Measurements from ENCODE around the gene SLC17A4.

The SLC17A4 gene

GRCh38 chr6:25788305-25788922, 33.9 kb downstream of the SLC17A4 start:
- no peaks in the 10 kb centered on the region for H3K27me3 ChIP-seq (ENCODE audit: control insufficient read depth, insufficient read depth, low read length)
- H3K9ac ChIP-seq (ENCODE audit: low read depth, low read length) = no peak overlapping the region
- no peaks in the 10 kb centered on the region for H3K9me3 ChIP-seq (ENCODE audit: control insufficient read depth, insufficient read depth, low read length)
- H3K4me3 ChIP-seq (ENCODE audit: low read depth, low read length) = no peak overlapping the region
- H3K36me3 ChIP-seq (ENCODE audit: control insufficient read depth, insufficient read depth, low read length) = no peaks in the 10 kb centered on the region
- H3K4me1 ChIP-seq (ENCODE audit: control insufficient read depth, insufficient read depth, low read length) = no peaks in the 10 kb centered on the region

GRCh38 chr6:25789475-25789874, 34.9 kb downstream of the SLC17A4 start:
- Histone ChIP-seq H3K9ac (ENCODE audit: low read depth, low read length) (no peak overlapping the region), H3K9me3 (ENCODE audit: control insufficient read depth, insufficient read depth, low read length) (no peaks in the 10 kb centered on the region), H3K4me1 (ENCODE audit: control insufficient read depth, insufficient read depth, low read length) (no peaks in the 10 kb centered on the region), H3K27me3 (ENCODE audit: control insufficient read depth, insufficient read depth, low read length) (no peaks in the 10 kb centered on the region), H3K4me3 (ENCODE audit: low read depth, low read length) (no peak overlapping the region), H3K36me3 (ENCODE audit: control insufficient read depth, insufficient read depth, low read length) (no peaks in the 10 kb centered on the region)

DNA sequence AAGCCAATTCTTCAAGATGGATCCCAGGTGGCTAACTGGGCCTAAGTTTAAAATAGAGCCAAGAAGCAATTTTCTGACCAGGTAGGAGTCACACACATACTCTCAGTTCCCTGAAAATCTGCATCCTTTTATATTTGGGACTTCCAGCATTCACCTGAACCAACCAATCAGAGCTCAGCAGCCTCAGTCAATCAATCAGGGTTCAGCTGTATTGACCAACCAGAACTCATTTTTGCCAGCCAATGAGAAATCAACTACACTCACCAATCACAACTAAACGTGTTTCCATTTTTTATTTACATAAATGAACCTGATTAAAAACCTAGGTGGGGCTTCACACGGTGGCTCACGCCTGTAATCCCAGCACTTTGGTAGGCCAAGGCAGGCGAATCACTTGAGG, 37.5 kb downstream of the SLC17A4 start:
- Histone ChIP-seq H3K36me3 (ENCODE audit: control insufficient read depth, insufficient read depth, low read length) (no peaks in the 10 kb centered on the region), H3K9me3 (ENCODE audit: control insufficient read depth, insufficient read depth, low read length) (no peaks in the 10 kb centered on the region), H3K9ac (ENCODE audit: low read depth, low read length) (no peak overlapping the region), H3K4me1 (ENCODE audit: control insufficient read depth, insufficient read depth, low read length) (no peaks in the 10 kb centered on the region), H3K4me3 (ENCODE audit: low read depth, low read length) (no peak overlapping the region), H3K27me3 (ENCODE audit: control insufficient read depth, insufficient read depth, low read length) (no peaks in the 10 kb centered on the region)

DNA sequence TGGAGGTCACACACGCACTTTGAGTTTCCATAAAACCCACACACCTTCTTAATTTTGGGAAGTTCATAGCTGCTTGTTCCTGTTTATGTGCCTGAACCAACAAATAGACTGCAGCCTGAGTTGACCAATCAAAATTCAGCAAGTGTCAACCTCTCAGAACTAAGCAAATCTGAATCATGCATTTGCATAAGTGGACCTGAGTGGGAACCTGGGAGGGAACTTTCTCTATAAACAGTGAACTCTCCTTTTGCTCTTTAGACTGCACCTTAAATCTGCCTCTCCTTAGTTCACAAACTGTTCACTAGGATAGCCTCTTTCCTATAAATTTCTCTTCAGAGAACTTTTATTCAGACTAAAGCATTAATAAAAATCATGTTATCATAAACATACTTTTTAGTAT, 39.4 kb downstream of the SLC17A4 start:
- Histone ChIP-seq H3K4me1 (ENCODE audit: control insufficient read depth, insufficient read depth, low read length) (no peaks in the 10 kb centered on the region), H3K27me3 (ENCODE audit: control insufficient read depth, insufficient read depth, low read length) (no peaks in the 10 kb centered on the region), H3K36me3 (ENCODE audit: control insufficient read depth, insufficient read depth, low read length) (no peaks in the 10 kb centered on the region), H3K9me3 (ENCODE audit: control insufficient read depth, insufficient read depth, low read length) (no peaks in the 10 kb centered on the region), H3K4me3 (ENCODE audit: low read depth, low read length) (no peak overlapping the region), H3K9ac (ENCODE audit: low read depth, low read length) (no peak overlapping the region)

DNA sequence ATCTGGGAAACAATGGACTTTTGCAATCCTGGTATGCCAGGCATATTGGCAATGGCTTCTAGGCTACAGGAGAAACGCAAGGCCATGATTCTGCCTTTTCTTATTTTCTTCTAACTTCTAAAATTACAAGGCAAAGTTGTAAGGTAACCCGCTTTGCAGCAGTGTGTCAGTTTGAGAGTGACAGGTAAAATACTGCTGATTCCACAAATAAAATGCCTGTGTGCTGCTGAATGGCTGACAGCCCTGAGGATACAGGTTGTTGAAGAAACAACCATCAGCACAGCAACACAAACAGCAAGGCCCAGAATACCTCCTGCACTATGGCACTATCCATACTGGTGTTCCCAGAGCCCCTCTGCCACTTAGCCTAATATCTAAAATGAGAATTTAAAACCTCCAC, 40.2 kb downstream of the SLC17A4 start:
- Histone ChIP-seq H3K27me3 (ENCODE audit: control insufficient read depth, insufficient read depth, low read length) (no peaks in the 10 kb centered on the region), H3K4me3 (ENCODE audit: low read depth, low read length) (no peak overlapping the region), H3K4me1 (ENCODE audit: control insufficient read depth, insufficient read depth, low read length) (no peaks in the 10 kb centered on the region), H3K9me3 (ENCODE audit: control insufficient read depth, insufficient read depth, low read length) (no peaks in the 10 kb centered on the region), H3K9ac (ENCODE audit: low read depth, low read length) (no peak overlapping the region), H3K36me3 (ENCODE audit: control insufficient read depth, insufficient read depth, low read length) (no peaks in the 10 kb centered on the region)

- Histone ChIP-seq H3K36me3 (ENCODE audit: control insufficient read depth, insufficient read depth, low read length) (no peaks in the 10 kb centered on the region), H3K27me3 (ENCODE audit: control insufficient read depth, insufficient read depth, low read length) (no peaks in the 10 kb centered on the region), H3K9ac (ENCODE audit: low read depth, low read length) (no peak overlapping the region), H3K9me3 (ENCODE audit: control insufficient read depth, insufficient read depth, low read length) (no peaks in the 10 kb centered on the region), H3K4me1 (ENCODE audit: control insufficient read depth, insufficient read depth, low read length) (no peaks in the 10 kb centered on the region), H3K4me3 (ENCODE audit: low read depth, low read length) (no peak overlapping the region)
Observed at GRCh38 chr6:25801436-25801835, 46.9 kb downstream of the SLC17A4 start.

GRCh38 chr6:25804804-25805203, 50.3 kb downstream of the SLC17A4 start:
- Histone ChIP-seq H3K27me3 (ENCODE audit: control insufficient read depth, insufficient read depth, low read length) (no peaks in the 10 kb centered on the region), H3K9me3 (ENCODE audit: control insufficient read depth, insufficient read depth, low read length) (no peaks in the 10 kb centered on the region), H3K9ac (ENCODE audit: low read depth, low read length) (no peak overlapping the region)

DNA sequence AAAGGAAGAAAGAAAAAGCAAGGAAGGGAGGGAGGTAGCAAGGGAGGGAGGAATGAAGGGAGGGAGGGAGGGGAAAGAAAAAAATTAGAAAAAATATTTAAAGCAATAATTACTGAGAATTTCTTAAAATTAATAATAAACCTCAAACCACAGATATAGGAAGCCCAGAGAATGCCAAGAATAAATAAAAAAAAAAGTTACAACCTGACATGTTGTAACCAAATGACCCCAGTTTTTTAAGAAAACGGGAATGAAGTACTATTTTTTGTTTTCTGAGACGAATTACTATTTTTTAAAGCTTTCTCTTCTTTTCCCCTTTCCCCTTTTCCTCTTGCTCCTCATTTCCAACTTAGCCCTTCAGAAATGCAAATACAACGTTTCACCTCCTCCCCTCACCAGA, 60.7 kb downstream of the SLC17A4 start:
- no peaks in the 10 kb centered on the region for H3K27me3 ChIP-seq (ENCODE audit: control insufficient read depth, insufficient read depth, low read length)
- H3K4me3 ChIP-seq (ENCODE audit: low read depth, low read length) = no peak overlapping the region
- H3K9ac ChIP-seq (ENCODE audit: low read depth, low read length) = no peak overlapping the region
- H3K36me3 ChIP-seq (ENCODE audit: control insufficient read depth, insufficient read depth, low read length) = no peaks in the 10 kb centered on the region
- H3K4me1 ChIP-seq (ENCODE audit: control insufficient read depth, insufficient read depth, low read length) = no peaks in the 10 kb centered on the region
- H3K9me3 ChIP-seq (ENCODE audit: control insufficient read depth, insufficient read depth, low read length) = no peaks in the 10 kb centered on the region

More at GRCh38 chr6:25804804-25805203, 50.3 kb downstream of the SLC17A4 start:
- Histone ChIP-seq H3K36me3 (ENCODE audit: control insufficient read depth, insufficient read depth, low read length) (no peaks in the 10 kb centered on the region), H3K4me1 (ENCODE audit: control insufficient read depth, insufficient read depth, low read length) (no peaks in the 10 kb centered on the region), H3K4me3 (ENCODE audit: low read depth, low read length) (no peak overlapping the region)

- no peaks in the 10 kb centered on the region for H3K36me3 ChIP-seq (ENCODE audit: control insufficient read depth, insufficient read depth, low read length)
- H3K27me3 ChIP-seq (ENCODE audit: control insufficient read depth, insufficient read depth, low read length) = no peaks in the 10 kb centered on the region
- no peak overlapping the region for H3K4me3 ChIP-seq (ENCODE audit: low read depth, low read length)
- H3K9ac ChIP-seq (ENCODE audit: low read depth, low read length) = no peak overlapping the region
- no peaks in the 10 kb centered on the region for H3K9me3 ChIP-seq (ENCODE audit: control insufficient read depth, insufficient read depth, low read length)
- H3K4me1 ChIP-seq (ENCODE audit: control insufficient read depth, insufficient read depth, low read length) = no peaks in the 10 kb centered on the region
Observed at GRCh38 chr6:25816252-25816651, 61.7 kb downstream of the SLC17A4 start.

- Histone ChIP-seq H3K4me1 (ENCODE audit: control insufficient read depth, insufficient read depth, low read length) (no peaks in the 10 kb centered on the region), H3K4me3 (ENCODE audit: low read depth, low read length) (no peak overlapping the region), H3K36me3 (ENCODE audit: control insufficient read depth, insufficient read depth, low read length) (no peaks in the 10 kb centered on the region), H3K27me3 (ENCODE audit: control insufficient read depth, insufficient read depth, low read length) (no peaks in the 10 kb centered on the region), H3K9me3 (ENCODE audit: control insufficient read depth, insufficient read depth, low read length) (no peaks in the 10 kb centered on the region), H3K9ac (ENCODE audit: low read depth, low read length) (no peak overlapping the region)
Observed at GRCh38 chr6:25821341-25821740, 66.8 kb downstream of the SLC17A4 start.

GRCh38 chr6:25829375-25829774, 74.8 kb downstream of the SLC17A4 start:
- H3K4me1 ChIP-seq (ENCODE audit: control insufficient read depth, insufficient read depth, low read length) = no peaks in the 10 kb centered on the region
- no peak overlapping the region for H3K4me3 ChIP-seq (ENCODE audit: low read depth, low read length)
- no peaks in the 10 kb centered on the region for H3K36me3 ChIP-seq (ENCODE audit: control insufficient read depth, insufficient read depth, low read length)
- no peak overlapping the region for H3K9ac ChIP-seq (ENCODE audit: low read depth, low read length)
- H3K27me3 ChIP-seq (ENCODE audit: control insufficient read depth, insufficient read depth, low read length) = no peaks in the 10 kb centered on the region
- H3K9me3 ChIP-seq (ENCODE audit: control insufficient read depth, insufficient read depth, low read length) = no peaks in the 10 kb centered on the region

DNA sequence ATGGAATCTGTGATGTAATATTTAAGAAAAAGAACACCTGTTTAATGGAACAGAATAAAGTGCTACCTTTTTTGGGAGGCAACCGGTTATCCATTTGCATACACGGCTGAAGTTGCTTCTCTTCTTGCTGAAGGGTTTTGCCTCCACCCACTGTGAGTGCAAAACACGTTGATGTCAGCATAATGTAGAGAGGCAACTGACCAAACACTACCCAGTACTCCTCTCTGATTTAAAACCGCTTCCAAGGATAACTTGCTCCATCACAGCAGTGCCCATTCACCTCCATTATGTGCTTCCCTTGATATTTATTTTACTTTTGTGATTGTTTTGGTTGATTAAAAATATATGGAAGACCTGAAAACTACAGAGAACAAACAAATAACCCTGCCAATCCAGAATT, 75.9 kb downstream of the SLC17A4 start:
- H3K4me1 ChIP-seq (ENCODE audit: control insufficient read depth, insufficient read depth, low read length) = no peaks in the 10 kb centered on the region
- H3K9ac ChIP-seq (ENCODE audit: low read depth, low read length) = no peak overlapping the region
- H3K36me3 ChIP-seq (ENCODE audit: control insufficient read depth, insufficient read depth, low read length) = no peaks in the 10 kb centered on the region
- no peaks in the 10 kb centered on the region for H3K9me3 ChIP-seq (ENCODE audit: control insufficient read depth, insufficient read depth, low read length)
- no peak overlapping the region for H3K4me3 ChIP-seq (ENCODE audit: low read depth, low read length)
- no peaks in the 10 kb centered on the region for H3K27me3 ChIP-seq (ENCODE audit: control insufficient read depth, insufficient read depth, low read length)

Data from iPS-15b (cell line).